Neural cell (in vitro differentiated cells): ENCODE data around the gene RBMS3. TPM values are rescaled to one million over a fixed set of nuclear protein-coding genes. Genes with fewer than 3 reads are reported as not detected.

Experiments used
- H2AFZ ChIP-seq: fragments of 200-600, 300-800 bp; sonication (generic), shearing (Covaris generic); 2 replicates; pipeline ENCODE4 v1.6.0; 2014; ENCODE audit warnings: low read depth, mild to moderate bottlenecking, antibody characterized with exemption, low read length, moderate library complexity
- H3F3A ChIP-seq: fragments of 200-600 bp; shearing (Covaris generic); 2 replicates; pipeline ENCODE4 v1.6.1; 2016; ENCODE audit warnings: mild to moderate bottlenecking, moderate library complexity, mixed read lengths, antibody characterized with exemption, low read length; ENCODE audit not compliant: insufficient read depth, poor library complexity, severe bottlenecking
- H3K27ac ChIP-seq: fragments of 200-600, 300-800 bp; sonication (generic), shearing (Covaris generic); 2 replicates; pipeline ENCODE4 v1.5.1; 2014; ENCODE audit warnings: mild to moderate bottlenecking, low read length, moderate library complexity
- H3K27me3 ChIP-seq: fragments of 300-800, 200-600 bp; sonication (generic), shearing (Covaris generic); 2 replicates; pipeline ENCODE4 v1.6.0; 2014; ENCODE audit warnings: mild to moderate bottlenecking, low read depth, low read length, moderate library complexity; ENCODE audit not compliant: insufficient read depth
- H3K36me3 ChIP-seq: fragments of 300-800, 200-600 bp; sonication (generic), shearing (Covaris generic); 2 replicates; pipeline ENCODE4 v1.5.1; 2014; ENCODE audit warnings: mild to moderate bottlenecking, antibody characterized with exemption, low read length, moderate library complexity; ENCODE audit not compliant: insufficient read depth
- H3K4me2 ChIP-seq: fragments of 300-800, 200-600 bp; sonication (generic), shearing (Covaris generic); 2 replicates; pipeline ENCODE4 v1.6.0; 2014; ENCODE audit warnings: mild to moderate bottlenecking, low read length
- H3K4me3 ChIP-seq: fragments of 300-800, 200-600 bp; sonication (generic), shearing (Covaris generic); 2 replicates; pipeline ENCODE4 v1.5.1; 2014; ENCODE audit warnings: mild to moderate bottlenecking, low read length, moderate library complexity
- H3K79me2 ChIP-seq: fragments of 200-600 bp; shearing (Covaris generic); replicated peaks from 2 replicates; pipeline ENCODE4 v1.6.0; 2014; ENCODE audit warnings: mild to moderate bottlenecking, low read length, moderate library complexity; ENCODE audit not compliant: insufficient read depth
- H3K9ac ChIP-seq: fragments of 300-800, 200-600 bp; sonication (generic), shearing (Covaris generic); 2 replicates; pipeline ENCODE4 v1.6.1; 2016; ENCODE audit warnings: mild to moderate bottlenecking, low read length, mixed read lengths
- H3K9me2 ChIP-seq: fragments of 200-600 bp; shearing (Covaris generic); 2 replicates; pipeline ENCODE4 v1.6.1; 2016; ENCODE audit warnings: mild to moderate bottlenecking, low read length, mixed read lengths; ENCODE audit not compliant: insufficient read depth
- H3K9me3 ChIP-seq: fragments of 200-600, 300-800 bp; sonication (generic), shearing (Covaris generic); 2 replicates; pipeline ENCODE4 v1.6.1; 2016; ENCODE audit warnings: mild to moderate bottlenecking, mixed run types, low read length, moderate library complexity, mixed read lengths
- H4K20me1 ChIP-seq: fragments of 200-600 bp; shearing (Covaris generic); 2 replicates; pipeline ENCODE4 v1.6.1; 2016; ENCODE audit warnings: mild to moderate bottlenecking, mixed run types; ENCODE audit not compliant: insufficient read depth
- EP300 ChIP-seq: fragments of 450-650 bp; conservative IDR thresholded peaks from 2 replicates; pipeline ENCODE4 v1.6.1; 2014; ENCODE audit warnings: antibody characterized with exemption, mild to moderate bottlenecking, moderate library complexity; ENCODE audit not compliant: poor library complexity, severe bottlenecking
- EZH2 ChIP-seq: fragments of 200-600, 300-800 bp; shearing (Covaris generic), sonication (generic); IDR thresholded peaks from 2 replicates; pipeline ENCODE4 v1.6.1; 2014; ENCODE audit warnings: antibody characterized with exemption, low read length, borderline replicate concordance, mild to moderate bottlenecking; ENCODE audit not compliant: insufficient read depth, poor library complexity, severe bottlenecking
- MXI1 ChIP-seq: fragments of 450-650 bp; conservative IDR thresholded peaks from 2 replicates; pipeline ENCODE4 v1.6.1; 2014; ENCODE audit warnings: antibody characterized with exemption, mild to moderate bottlenecking; ENCODE audit not compliant: poor library complexity, severe bottlenecking
- POLR2AphosphoS5 ChIP-seq: IDR thresholded peaks from 2 replicates; pipeline ENCODE4 v1.6.1; 2012
- RAD21 ChIP-seq: fragments of 450-650 bp; conservative IDR thresholded peaks from 2 replicates; pipeline ENCODE4 v1.6.1; 2014; ENCODE audit warnings: antibody characterized with exemption, mild to moderate bottlenecking, moderate library complexity
- SMC3 ChIP-seq: fragments of 450-650 bp; conservative IDR thresholded peaks from 2 replicates; pipeline ENCODE4 v1.6.1; 2014; ENCODE audit warnings: antibody characterized with exemption, mild to moderate bottlenecking, moderate library complexity; ENCODE audit not compliant: poor library complexity
- TAF1 ChIP-seq: IDR thresholded peaks from 2 replicates; pipeline ENCODE4 v1.6.1; 2012; ENCODE audit warnings: low read depth
- polyA plus RNA-seq: library from polyadenylated mRNA; depleted of rRNA; stranded (reverse); fragments of >200 nt; gene quantifications from 2 replicates; pipeline ENCODE4 v1.2.3, GENCODE V29; 2014
- TF ChIP-seq, protein P1 (sequence below): fragments of 450-650 bp; IDR thresholded peaks from 2 replicates; pipeline ENCODE4 v1.5.1; 2014; ENCODE audit warnings: antibody characterized with exemption, mild to moderate bottlenecking, moderate library complexity; ENCODE audit not compliant: poor library complexity, severe bottlenecking
- TF ChIP-seq, protein P2 (sequence below): IDR thresholded peaks from 2 replicates; pipeline ENCODE4 v1.6.1; 2012; ENCODE audit warnings: borderline replicate concordance

RBMS3 gene
- polyA plus RNA-seq, 1 donor from 2014 or later: 0.53 TPM

DNA sequence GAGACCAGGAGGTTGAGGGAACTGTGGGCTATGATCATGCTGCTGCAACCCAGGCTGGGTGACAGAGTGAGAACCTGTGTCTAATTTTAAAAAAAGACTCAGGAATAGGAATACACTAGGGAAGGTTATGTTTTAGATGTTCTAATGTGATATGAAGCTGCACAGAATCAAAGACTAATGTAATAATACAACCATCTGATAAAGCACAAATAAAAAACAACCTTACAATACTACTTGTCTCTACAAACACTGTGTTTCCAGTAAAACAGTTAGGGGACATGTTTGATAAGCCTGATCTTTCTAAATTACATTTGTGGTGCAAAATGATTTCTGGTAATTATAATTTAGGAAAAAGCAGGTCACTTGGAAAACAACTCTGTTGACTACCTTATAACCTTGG is 56.7 kb downstream of the RBMS3 start:
- H3K79me2 ChIP-seq: no peaks in the 10 kb centered on the region
- no peak overlapping the region for H3K4me3 ChIP-seq
- no peak overlapping the region for H3K27ac ChIP-seq
- H3K9me2 ChIP-seq: no peaks in the 10 kb centered on the region
- H2AFZ ChIP-seq: no peak overlapping the region
- H3K9ac ChIP-seq: no peak overlapping the region
- H3K36me3 ChIP-seq: no peaks in the 10 kb centered on the region
- H3K9me3 ChIP-seq: no peaks in the 10 kb centered on the region
- no peaks in the 10 kb centered on the region for H3F3A ChIP-seq
- H3K4me2 ChIP-seq: no peak overlapping the region
- TF ChIP-seq TAF1: no peak
- no peak for TF ChIP-seq EP300
- TF ChIP-seq, protein P1, sequence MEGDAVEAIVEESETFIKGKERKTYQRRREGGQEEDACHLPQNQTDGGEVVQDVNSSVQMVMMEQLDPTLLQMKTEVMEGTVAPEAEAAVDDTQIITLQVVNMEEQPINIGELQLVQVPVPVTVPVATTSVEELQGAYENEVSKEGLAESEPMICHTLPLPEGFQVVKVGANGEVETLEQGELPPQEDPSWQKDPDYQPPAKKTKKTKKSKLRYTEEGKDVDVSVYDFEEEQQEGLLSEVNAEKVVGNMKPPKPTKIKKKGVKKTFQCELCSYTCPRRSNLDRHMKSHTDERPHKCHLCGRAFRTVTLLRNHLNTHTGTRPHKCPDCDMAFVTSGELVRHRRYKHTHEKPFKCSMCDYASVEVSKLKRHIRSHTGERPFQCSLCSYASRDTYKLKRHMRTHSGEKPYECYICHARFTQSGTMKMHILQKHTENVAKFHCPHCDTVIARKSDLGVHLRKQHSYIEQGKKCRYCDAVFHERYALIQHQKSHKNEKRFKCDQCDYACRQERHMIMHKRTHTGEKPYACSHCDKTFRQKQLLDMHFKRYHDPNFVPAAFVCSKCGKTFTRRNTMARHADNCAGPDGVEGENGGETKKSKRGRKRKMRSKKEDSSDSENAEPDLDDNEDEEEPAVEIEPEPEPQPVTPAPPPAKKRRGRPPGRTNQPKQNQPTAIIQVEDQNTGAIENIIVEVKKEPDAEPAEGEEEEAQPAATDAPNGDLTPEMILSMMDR: no peak
- TF ChIP-seq RAD21: no peak
- no peak for TF ChIP-seq MXI1
- TF ChIP-seq POLR2AphosphoS5: no peak
- no peak for TF ChIP-seq SMC3
- TF ChIP-seq, protein P2, sequence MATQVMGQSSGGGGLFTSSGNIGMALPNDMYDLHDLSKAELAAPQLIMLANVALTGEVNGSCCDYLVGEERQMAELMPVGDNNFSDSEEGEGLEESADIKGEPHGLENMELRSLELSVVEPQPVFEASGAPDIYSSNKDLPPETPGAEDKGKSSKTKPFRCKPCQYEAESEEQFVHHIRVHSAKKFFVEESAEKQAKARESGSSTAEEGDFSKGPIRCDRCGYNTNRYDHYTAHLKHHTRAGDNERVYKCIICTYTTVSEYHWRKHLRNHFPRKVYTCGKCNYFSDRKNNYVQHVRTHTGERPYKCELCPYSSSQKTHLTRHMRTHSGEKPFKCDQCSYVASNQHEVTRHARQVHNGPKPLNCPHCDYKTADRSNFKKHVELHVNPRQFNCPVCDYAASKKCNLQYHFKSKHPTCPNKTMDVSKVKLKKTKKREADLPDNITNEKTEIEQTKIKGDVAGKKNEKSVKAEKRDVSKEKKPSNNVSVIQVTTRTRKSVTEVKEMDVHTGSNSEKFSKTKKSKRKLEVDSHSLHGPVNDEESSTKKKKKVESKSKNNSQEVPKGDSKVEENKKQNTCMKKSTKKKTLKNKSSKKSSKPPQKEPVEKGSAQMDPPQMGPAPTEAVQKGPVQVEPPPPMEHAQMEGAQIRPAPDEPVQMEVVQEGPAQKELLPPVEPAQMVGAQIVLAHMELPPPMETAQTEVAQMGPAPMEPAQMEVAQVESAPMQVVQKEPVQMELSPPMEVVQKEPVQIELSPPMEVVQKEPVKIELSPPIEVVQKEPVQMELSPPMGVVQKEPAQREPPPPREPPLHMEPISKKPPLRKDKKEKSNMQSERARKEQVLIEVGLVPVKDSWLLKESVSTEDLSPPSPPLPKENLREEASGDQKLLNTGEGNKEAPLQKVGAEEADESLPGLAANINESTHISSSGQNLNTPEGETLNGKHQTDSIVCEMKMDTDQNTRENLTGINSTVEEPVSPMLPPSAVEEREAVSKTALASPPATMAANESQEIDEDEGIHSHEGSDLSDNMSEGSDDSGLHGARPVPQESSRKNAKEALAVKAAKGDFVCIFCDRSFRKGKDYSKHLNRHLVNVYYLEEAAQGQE: no peak
- TF ChIP-seq EZH2: no peak
- no peaks in the 10 kb centered on the region for H3K27me3 ChIP-seq
- no peaks in the 10 kb centered on the region for H4K20me1 ChIP-seq

DNA sequence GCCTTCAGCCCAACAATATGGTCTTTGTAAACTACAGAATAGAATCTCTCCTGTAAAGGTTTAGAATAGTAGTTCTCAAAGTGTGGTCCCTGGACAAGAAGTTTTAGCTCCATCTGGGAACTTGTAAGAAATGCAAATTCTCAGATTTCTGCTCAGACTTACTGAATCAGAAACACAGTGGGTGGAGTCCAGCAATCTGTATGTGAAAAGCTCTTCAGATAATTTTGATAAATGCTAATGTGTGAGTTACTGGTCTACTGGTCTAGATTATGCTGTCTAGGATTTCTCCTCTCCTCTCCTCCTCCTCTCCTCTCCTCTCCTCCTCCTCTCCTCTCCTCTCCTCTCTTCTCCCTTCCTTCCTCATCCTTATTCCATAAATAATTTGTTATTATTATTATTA is 57.5 kb downstream of the RBMS3 start:
- H3F3A ChIP-seq: no peaks in the 10 kb centered on the region
- no peaks in the 10 kb centered on the region for H3K9me3 ChIP-seq
- no peak for TF ChIP-seq TAF1
- TF ChIP-seq, protein P2: no peak
- TF ChIP-seq EP300: no peak
- no peak for TF ChIP-seq POLR2AphosphoS5
- no peak for TF ChIP-seq RAD21
- TF ChIP-seq EZH2: no peak
- no peak for TF ChIP-seq SMC3
- TF ChIP-seq MXI1: no peak
- TF ChIP-seq, protein P1: no peak
- no peak overlapping the region for H3K4me3 ChIP-seq
- H4K20me1 ChIP-seq: no peaks in the 10 kb centered on the region
- H2AFZ ChIP-seq: no peak overlapping the region
- no peaks in the 10 kb centered on the region for H3K27me3 ChIP-seq
- H3K4me2 ChIP-seq: no peak overlapping the region
- H3K9ac ChIP-seq: no peak overlapping the region
- no peaks in the 10 kb centered on the region for H3K79me2 ChIP-seq
- H3K27ac ChIP-seq: no peak overlapping the region
- H3K9me2 ChIP-seq: no peaks in the 10 kb centered on the region
- no peaks in the 10 kb centered on the region for H3K36me3 ChIP-seq
